ENCODE data around the gene THRA. TPM values are rescaled to one million over a fixed set of nuclear protein-coding genes. Genes with fewer than 3 reads are reported as not detected.

The THRA gene
- total and polyA plus RNA-seq, 2 of the 8 experiments (the other 6 are each of a cell fraction or from before 2014, with no cell fraction given) = 6.4 to 10.2 TPM

DNA sequence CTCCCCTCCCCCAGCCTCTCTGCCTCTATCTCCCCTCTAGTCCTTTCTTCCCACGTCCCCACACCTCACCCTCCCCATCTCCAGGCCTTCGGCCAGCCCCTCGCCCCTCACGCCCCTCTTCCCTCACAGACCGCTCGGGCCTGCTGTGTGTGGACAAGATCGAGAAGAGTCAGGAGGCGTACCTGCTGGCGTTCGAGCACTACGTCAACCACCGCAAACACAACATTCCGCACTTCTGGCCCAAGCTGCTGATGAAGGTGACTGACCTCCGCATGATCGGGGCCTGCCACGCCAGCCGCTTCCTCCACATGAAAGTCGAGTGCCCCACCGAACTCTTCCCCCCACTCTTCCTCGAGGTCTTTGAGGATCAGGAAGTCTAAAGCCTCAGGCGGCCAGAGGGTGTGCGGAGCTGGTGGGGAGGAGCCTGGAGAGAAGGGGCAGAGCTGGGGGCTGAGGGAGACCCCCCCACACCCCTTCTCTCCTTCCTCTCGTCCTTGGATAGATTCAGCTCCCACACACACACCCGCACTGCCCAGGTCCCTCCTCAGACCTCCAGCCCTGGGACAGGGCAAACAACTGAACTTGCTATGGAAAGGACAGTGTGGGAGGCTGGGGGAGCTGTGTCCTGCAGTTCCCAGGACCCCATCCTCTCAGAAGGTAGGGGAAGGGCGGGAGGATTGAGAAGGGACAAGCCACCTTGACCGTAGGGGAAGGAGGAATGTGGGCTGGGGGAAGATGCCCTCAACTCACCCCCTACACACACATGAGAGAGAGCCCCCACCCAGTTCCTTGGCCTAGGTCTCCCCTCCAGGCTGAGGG, 26.5 kb downstream of the THRA start (continued):
- TF ChIP-seq, protein P1, sequence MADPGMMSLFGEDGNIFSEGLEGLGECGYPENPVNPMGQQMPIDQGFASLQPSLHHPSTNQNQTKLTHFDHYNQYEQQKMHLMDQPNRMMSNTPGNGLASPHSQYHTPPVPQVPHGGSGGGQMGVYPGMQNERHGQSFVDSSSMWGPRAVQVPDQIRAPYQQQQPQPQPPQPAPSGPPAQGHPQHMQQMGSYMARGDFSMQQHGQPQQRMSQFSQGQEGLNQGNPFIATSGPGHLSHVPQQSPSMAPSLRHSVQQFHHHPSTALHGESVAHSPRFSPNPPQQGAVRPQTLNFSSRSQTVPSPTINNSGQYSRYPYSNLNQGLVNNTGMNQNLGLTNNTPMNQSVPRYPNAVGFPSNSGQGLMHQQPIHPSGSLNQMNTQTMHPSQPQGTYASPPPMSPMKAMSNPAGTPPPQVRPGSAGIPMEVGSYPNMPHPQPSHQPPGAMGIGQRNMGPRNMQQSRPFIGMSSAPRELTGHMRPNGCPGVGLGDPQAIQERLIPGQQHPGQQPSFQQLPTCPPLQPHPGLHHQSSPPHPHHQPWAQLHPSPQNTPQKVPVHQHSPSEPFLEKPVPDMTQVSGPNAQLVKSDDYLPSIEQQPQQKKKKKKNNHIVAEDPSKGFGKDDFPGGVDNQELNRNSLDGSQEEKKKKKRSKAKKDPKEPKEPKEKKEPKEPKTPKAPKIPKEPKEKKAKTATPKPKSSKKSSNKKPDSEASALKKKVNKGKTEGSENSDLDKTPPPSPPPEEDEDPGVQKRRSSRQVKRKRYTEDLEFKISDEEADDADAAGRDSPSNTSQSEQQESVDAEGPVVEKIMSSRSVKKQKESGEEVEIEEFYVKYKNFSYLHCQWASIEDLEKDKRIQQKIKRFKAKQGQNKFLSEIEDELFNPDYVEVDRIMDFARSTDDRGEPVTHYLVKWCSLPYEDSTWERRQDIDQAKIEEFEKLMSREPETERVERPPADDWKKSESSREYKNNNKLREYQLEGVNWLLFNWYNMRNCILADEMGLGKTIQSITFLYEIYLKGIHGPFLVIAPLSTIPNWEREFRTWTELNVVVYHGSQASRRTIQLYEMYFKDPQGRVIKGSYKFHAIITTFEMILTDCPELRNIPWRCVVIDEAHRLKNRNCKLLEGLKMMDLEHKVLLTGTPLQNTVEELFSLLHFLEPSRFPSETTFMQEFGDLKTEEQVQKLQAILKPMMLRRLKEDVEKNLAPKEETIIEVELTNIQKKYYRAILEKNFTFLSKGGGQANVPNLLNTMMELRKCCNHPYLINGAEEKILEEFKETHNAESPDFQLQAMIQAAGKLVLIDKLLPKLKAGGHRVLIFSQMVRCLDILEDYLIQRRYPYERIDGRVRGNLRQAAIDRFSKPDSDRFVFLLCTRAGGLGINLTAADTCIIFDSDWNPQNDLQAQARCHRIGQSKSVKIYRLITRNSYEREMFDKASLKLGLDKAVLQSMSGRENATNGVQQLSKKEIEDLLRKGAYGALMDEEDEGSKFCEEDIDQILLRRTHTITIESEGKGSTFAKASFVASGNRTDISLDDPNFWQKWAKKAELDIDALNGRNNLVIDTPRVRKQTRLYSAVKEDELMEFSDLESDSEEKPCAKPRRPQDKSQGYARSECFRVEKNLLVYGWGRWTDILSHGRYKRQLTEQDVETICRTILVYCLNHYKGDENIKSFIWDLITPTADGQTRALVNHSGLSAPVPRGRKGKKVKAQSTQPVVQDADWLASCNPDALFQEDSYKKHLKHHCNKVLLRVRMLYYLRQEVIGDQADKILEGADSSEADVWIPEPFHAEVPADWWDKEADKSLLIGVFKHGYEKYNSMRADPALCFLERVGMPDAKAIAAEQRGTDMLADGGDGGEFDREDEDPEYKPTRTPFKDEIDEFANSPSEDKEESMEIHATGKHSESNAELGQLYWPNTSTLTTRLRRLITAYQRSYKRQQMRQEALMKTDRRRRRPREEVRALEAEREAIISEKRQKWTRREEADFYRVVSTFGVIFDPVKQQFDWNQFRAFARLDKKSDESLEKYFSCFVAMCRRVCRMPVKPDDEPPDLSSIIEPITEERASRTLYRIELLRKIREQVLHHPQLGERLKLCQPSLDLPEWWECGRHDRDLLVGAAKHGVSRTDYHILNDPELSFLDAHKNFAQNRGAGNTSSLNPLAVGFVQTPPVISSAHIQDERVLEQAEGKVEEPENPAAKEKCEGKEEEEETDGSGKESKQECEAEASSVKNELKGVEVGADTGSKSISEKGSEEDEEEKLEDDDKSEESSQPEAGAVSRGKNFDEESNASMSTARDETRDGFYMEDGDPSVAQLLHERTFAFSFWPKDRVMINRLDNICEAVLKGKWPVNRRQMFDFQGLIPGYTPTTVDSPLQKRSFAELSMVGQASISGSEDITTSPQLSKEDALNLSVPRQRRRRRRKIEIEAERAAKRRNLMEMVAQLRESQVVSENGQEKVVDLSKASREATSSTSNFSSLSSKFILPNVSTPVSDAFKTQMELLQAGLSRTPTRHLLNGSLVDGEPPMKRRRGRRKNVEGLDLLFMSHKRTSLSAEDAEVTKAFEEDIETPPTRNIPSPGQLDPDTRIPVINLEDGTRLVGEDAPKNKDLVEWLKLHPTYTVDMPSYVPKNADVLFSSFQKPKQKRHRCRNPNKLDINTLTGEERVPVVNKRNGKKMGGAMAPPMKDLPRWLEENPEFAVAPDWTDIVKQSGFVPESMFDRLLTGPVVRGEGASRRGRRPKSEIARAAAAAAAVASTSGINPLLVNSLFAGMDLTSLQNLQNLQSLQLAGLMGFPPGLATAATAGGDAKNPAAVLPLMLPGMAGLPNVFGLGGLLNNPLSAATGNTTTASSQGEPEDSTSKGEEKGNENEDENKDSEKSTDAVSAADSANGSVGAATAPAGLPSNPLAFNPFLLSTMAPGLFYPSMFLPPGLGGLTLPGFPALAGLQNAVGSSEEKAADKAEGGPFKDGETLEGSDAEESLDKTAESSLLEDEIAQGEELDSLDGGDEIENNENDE (IDR thresholded peaks at IDR 0.05; ENCODE audit: insufficient replicate concordance, low read length) = no peak
- TF ChIP-seq SRF (IDR thresholded peaks at IDR 0.05; ENCODE audit: low read depth, low read length) = no peak
- no peak for TF ChIP-seq HDAC6 (IDR thresholded peaks at IDR 0.05; ENCODE audit: low read depth, low read length)
- no peak for TF ChIP-seq CEBPB (IDR thresholded peaks at IDR 0.05; ENCODE audit: low read depth, low read length)
- no peak for TF ChIP-seq TAF7 (optimal IDR thresholded peaks at IDR 0.05; ENCODE audit: borderline replicate concordance, low read depth, low read length)
- TF ChIP-seq SAP30 (IDR thresholded peaks at IDR 0.05; ENCODE audit: insufficient read depth, insufficient replicate concordance, low read length) = no peak
- TF ChIP-seq MAFK (IDR thresholded peaks at IDR 0.05; ENCODE audit: low read depth, low read length) = no peak
- no peak for TF ChIP-seq HDAC2 (IDR thresholded peaks at IDR 0.05; ENCODE audit: borderline replicate concordance in 1 of 2, low read depth in 2 of 2, low read length in 2 of 2)
- TF ChIP-seq RXRA (IDR thresholded peaks at IDR 0.05; ENCODE audit: insufficient read depth, low read depth, low read length) = no peak
- TF ChIP-seq KDM5A (IDR thresholded peaks at IDR 0.05; ENCODE audit: low read length) = no peak

Measured in H1 (cell line).